Endothelial cell of umbilical vein (primary cell): ENCODE measurements around the gene ADGRD2. TPM values are rescaled to one million over a fixed set of nuclear protein-coding genes. Genes with fewer than 3 reads are reported as not detected.

Experiments
- BruUV-seq: library from RNA; stranded (reverse); fragments of 400-500 nt; replicated peaks from 2 replicates; lab custom pipeline; 2021; lab: Mats Ljungman, UMichigan
- CTCF ChIA-PET: fragments of 300-600, 350-600 bp; sonication (Branson Sonifier 250); formaldehyde crosslinking; loops from one replicate; lab custom pipeline; 2021; ENCODE audit warnings: antibody characterized with exemption, inconsistent platforms; lab: Charles Lee
- POLR2A ChIA-PET: fragments of 300-600, 350-600 bp; sonication (Branson Sonifier 250); formaldehyde crosslinking; loops from one replicate; lab custom pipeline; 2021; ENCODE audit warnings: antibody characterized with exemption, inconsistent platforms; lab: Charles Lee
- DNase-seq: peaks from one replicate; pipeline ENCODE4 v3.0.0-alpha.2; 2011; ENCODE audit warnings: low read depth, low spot score
- FAIRE-seq: peaks from 2 replicates; lab custom pipeline; 2011; peaks lifted over from hg19 to GRCh38; lab: Jason Lieb, UNC
- H2AFZ ChIP-seq: 2 replicates; pipeline ENCODE4 v1.6.0; 2012; ENCODE audit warnings: low read depth, low read length, control low read depth, inconsistent platforms
- H3K27ac ChIP-seq: 2 replicates; pipeline ENCODE4 v1.5.1; 2011; ENCODE audit warnings: low read depth, mild to moderate bottlenecking, control low read depth, low read length, moderate library complexity; ENCODE audit not compliant: insufficient read depth
- H3K27me3 ChIP-seq, 2 experiments: 2 replicates each; pipeline versions ENCODE4 v1.6.0 to v1.6.1; 2011; ENCODE audit warnings: low read length in 2 of 2, mixed read lengths in 1 of 2; ENCODE audit not compliant: control insufficient read depth in 2 of 2, insufficient read depth in 2 of 2
- H3K36me3 ChIP-seq, 2 experiments: 2 replicates in 1 of 2; 3 replicates in 1 of 2; pipeline ENCODE4 v1.5.1; 2011; ENCODE audit warnings: low read length in 2 of 2, mild to moderate bottlenecking in 1 of 2, moderate library complexity in 1 of 2; ENCODE audit not compliant: control insufficient read depth in 2 of 2, insufficient read depth in 2 of 2; ENCODE audit errors: extremely low read depth in 1 of 2
- H3K4me1 ChIP-seq: 3 replicates; pipeline ENCODE4 v1.5.1; 2011; ENCODE audit warnings: mild to moderate bottlenecking, low read length; ENCODE audit not compliant: control insufficient read depth, insufficient read depth; ENCODE audit errors: extremely low read depth
- H3K4me2 ChIP-seq: 2 replicates; pipeline ENCODE4 v1.6.1; 2011; ENCODE audit warnings: low read length, control low read depth, mixed read lengths; ENCODE audit not compliant: insufficient read depth
- H3K4me3 ChIP-seq, 3 experiments: fragments of 200-600 bp in 1 of 3; sonication (generic), shearing (Covaris generic) in 1 of 3; replicated peaks in 1 of 3; 2 replicates each; pipeline ENCODE4 v1.5.1; 2011 to 2016; ENCODE audit warnings: control low read depth in 3 of 3, low read length in 3 of 3, mild to moderate bottlenecking in 2 of 3, inconsistent platforms in 1 of 3, low read depth in 1 of 3, moderate library complexity in 1 of 3; ENCODE audit not compliant: insufficient read depth in 1 of 3
- H3K79me2 ChIP-seq: 2 replicates; pipeline ENCODE4 v1.6.0; 2012; ENCODE audit warnings: low read length, inconsistent platforms; ENCODE audit not compliant: control insufficient read depth, insufficient read depth
- H3K9ac ChIP-seq: replicated peaks from 2 replicates; pipeline ENCODE3; 2011; ENCODE audit warnings: low read length, control low read depth; ENCODE audit not compliant: insufficient read depth; ENCODE audit errors: extremely low read depth
- H3K9me1 ChIP-seq: replicated peaks from 3 replicates; pipeline ENCODE4 v1.6.0; 2011; ENCODE audit warnings: mild to moderate bottlenecking, low read length; ENCODE audit not compliant: control insufficient read depth, insufficient read depth; ENCODE audit errors: extremely low read depth
- H3K9me3 ChIP-seq: replicated peaks from 2 replicates; pipeline ENCODE4 v1.5.1; 2012; ENCODE audit warnings: low read length, inconsistent platforms; ENCODE audit not compliant: control insufficient read depth, insufficient read depth
- H4K20me1 ChIP-seq: replicated peaks from 2 replicates; pipeline ENCODE3; 2011; ENCODE audit warnings: mild to moderate bottlenecking, low read length; ENCODE audit not compliant: control insufficient read depth, insufficient read depth; ENCODE audit errors: extremely low read depth
- CTCF ChIP-seq, 2 donors: IDR thresholded peaks; 1 replicate in 1 of 2; 2 replicates in 1 of 2; pipeline ENCODE4 v1.5.1; 2011; ENCODE audit warnings: low read length in 2 of 2, mild to moderate bottlenecking in 2 of 2, moderate library complexity in 2 of 2, control low read depth in 1 of 2, inconsistent platforms in 1 of 2, low read depth in 1 of 2; ENCODE audit not compliant: insufficient read depth in 1 of 2; ENCODE audit errors: extremely low read depth in 1 of 2
- EZH2 ChIP-seq: IDR thresholded peaks from 2 replicates; pipeline ENCODE4 v1.6.1; 2012; ENCODE audit warnings: borderline replicate concordance, low read depth, mild to moderate bottlenecking, moderate library complexity, low read length, inconsistent platforms; ENCODE audit not compliant: severe bottlenecking
- FOS ChIP-seq: IDR thresholded peaks from 2 replicates; pipeline ENCODE4 v1.6.1; 2011; ENCODE audit warnings: mild to moderate bottlenecking, low read length, moderate library complexity, borderline replicate concordance; ENCODE audit not compliant: insufficient read depth
- GATA2 ChIP-seq: IDR thresholded peaks from 2 replicates; pipeline ENCODE4 v1.7.0; 2011; ENCODE audit warnings: low read depth, mild to moderate bottlenecking, moderate library complexity, mixed read lengths, low read length; ENCODE audit not compliant: insufficient read length, insufficient read depth
- JUN ChIP-seq: IDR thresholded peaks from 2 replicates; pipeline ENCODE4 v1.6.1; 2011; ENCODE audit warnings: borderline replicate concordance, low read depth; ENCODE audit not compliant: insufficient read length, insufficient read depth
- MAX ChIP-seq: IDR thresholded peaks from 2 replicates; pipeline ENCODE4 v1.6.1; 2011; ENCODE audit not compliant: insufficient read depth, insufficient read length
- MYC ChIP-seq: IDR thresholded peaks from one replicate; pipeline ENCODE4 v1.6.1; 2011; ENCODE audit warnings: mild to moderate bottlenecking, low read depth, low read length
- POLR2A ChIP-seq: IDR thresholded peaks from 2 replicates; pipeline ENCODE4 v1.6.1; 2012; ENCODE audit warnings: low read depth, mild to moderate bottlenecking, control low read depth, low read length
- POLR2AphosphoS5 ChIP-seq: IDR thresholded peaks from 2 replicates; pipeline ENCODE4 v1.6.1; 2012; ENCODE audit warnings: low read depth, mild to moderate bottlenecking, control low read depth, low read length, moderate library complexity; ENCODE audit not compliant: insufficient read depth
- dilution Hi-C: fragments of 300-500 bp; cut with MboI; formaldehyde crosslinking; loops from one replicate; pipeline ENCODE4 v1.15.0; 2019; ENCODE audit warnings: low sequenced_read_pairs; ENCODE audit not compliant: extremely low pct_ligation_motif_present
- intact Hi-C: fragments of 100-400 bp; cut with micrococcal nuclease; formaldehyde crosslinking; loops from one replicate; pipeline ENCODE4 v1.10.0; 2022
- polyA plus RNA-seq, 4 experiments: library from polyadenylated mRNA; depleted of rRNA in 3 of 4; stranded (reverse) in 3 of 4; unstranded in 1 of 4; fragments of >200 nt; gene quantifications; 2 replicates each; pipeline versions ENCODE4 v1.2.1 to v1.2.3, GENCODE V29; 2011 to 2012; ENCODE audit warnings: missing spikeins in 1 of 4
- total RNA-seq: library from RNA; stranded (reverse); gene quantifications from 2 replicates; pipeline ENCODE4 v1.2.3, GENCODE V29; 2021

ADGRD2 gene
- total and polyA plus RNA-seq, 2 donors (not counting 3 experiments of a cell fraction or from before 2014, with no cell fraction given) = not detected

GRCh38 chr9:124514125-124514524, 63.9 kb downstream of the ADGRD2 start:
- no TSS peak for BruUV-seq
- TF ChIP-seq POLR2AphosphoS5 = no peak
- no peak for TF ChIP-seq EZH2
- TF ChIP-seq FOS = no peak
- TF ChIP-seq JUN = no peak
- TF ChIP-seq GATA2 = no peak
- TF ChIP-seq POLR2A = no peak
- TF ChIP-seq CTCF (IDR thresholded peaks at IDR 0.05; ENCODE audit: extremely low read depth in 1 of 2, insufficient read depth in 1 of 2, low read depth in 1 of 2, low read length in 2 of 2) = no peak
- TF ChIP-seq MYC = no peak
- no peak for TF ChIP-seq MAX
- no peaks in the 10 kb centered on the region for H3K4me1 ChIP-seq
- H3K9me1 ChIP-seq = no peaks in the 10 kb centered on the region
- H3K4me3 ChIP-seq = no peak overlapping the region
- H3K27ac ChIP-seq = no peak overlapping the region
- dilution Hi-C loops (no loop called here), intact Hi-C loops (no loop called here)
- H2AFZ ChIP-seq = no peak overlapping the region
- no peak overlapping the region for H3K4me2 ChIP-seq
- ChIA-PET CTCF (interaction anchor here (5.5 kb wide), 1 partner anchor 22 kb away, joined by 28 read pairs; no protein-coding TSS in a partner anchor), POLR2A (no interaction called here)
- no peak overlapping the region for H3K9ac ChIP-seq
- no peaks in the 10 kb centered on the region for H3K36me3 ChIP-seq
- FAIRE-seq (no peak), DNase-seq (no peak)
- no peaks in the 10 kb centered on the region for H3K79me2 ChIP-seq
- H3K27me3 ChIP-seq = no peaks in the 10 kb centered on the region
- H3K9me3 ChIP-seq = no peaks in the 10 kb centered on the region
- H4K20me1 ChIP-seq = no peaks in the 10 kb centered on the region
